Measurements from ENCODE around the gene HACL1. TPM values are rescaled to one million over a fixed set of nuclear protein-coding genes. Genes with fewer than 3 reads are reported as not detected.

Gene HACL1
- total RNA-seq, 1 donor from 2014 or later = 8.1 TPM

- Histone ChIP-seq H3K4me3 (no peak overlapping the region), H3K4me1 (peaks cover 59% of the 10 kb centered on the region), H3K9me3 (no peaks in the 10 kb centered on the region), H3K27ac (peak overlapping the region; percentile 88), H3K36me3 (no peaks in the 10 kb centered on the region), H3K27me3 (no peaks in the 10 kb centered on the region)
- no peak for DNase-seq (ENCODE audit: extremely low spot score in 2 of 2)
- no peak for TF ChIP-seq POLR2A (IDR thresholded peaks at IDR 0.05)
- no peak for TF ChIP-seq CTCF (IDR thresholded peaks at IDR 0.05)
- TF ChIP-seq POLR2AphosphoS5 (IDR thresholded peaks at IDR 0.05; ENCODE audit: insufficient read depth in 1 of 2, low read depth in 1 of 2) = no peak
- intact Hi-C loops (cut with DNase I) = loop anchor here (10.0 kb wide), 1 partner anchor 181 kb away; no protein-coding TSS in a partner anchor
These were observed 32.6 kb upstream of the HACL1 start for GRCh38 chr3:15633766-15634598.

DNA sequence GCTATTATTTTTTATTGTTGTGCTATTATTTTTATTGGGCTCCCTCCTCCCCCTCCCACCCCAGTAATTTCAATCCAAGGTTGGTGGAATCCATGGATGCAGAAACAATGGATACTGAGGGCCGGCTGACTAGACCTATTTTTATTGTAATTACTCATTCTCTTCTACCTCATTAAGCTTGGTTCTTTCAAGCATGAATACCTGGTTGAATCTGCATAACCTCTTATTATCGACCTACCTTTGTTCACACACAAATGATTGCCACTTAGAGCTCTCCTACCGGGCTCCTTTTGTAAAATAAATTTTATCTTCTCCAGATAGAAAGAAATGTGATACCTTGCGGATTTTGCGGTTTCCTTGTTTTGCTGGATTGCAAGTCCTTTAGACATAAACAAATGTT is 31.8 kb upstream of the HACL1 start:
- no peaks in the 10 kb centered on the region for H3K36me3 ChIP-seq
- no peak for DNase-seq (ENCODE audit: extremely low spot score in 2 of 2)
- peaks cover 59% of the 10 kb centered on the region for H3K4me1 ChIP-seq
- intact Hi-C loops (cut with DNase I) = loop anchor here (10.0 kb wide), 1 partner anchor 182 kb away; no protein-coding TSS in a partner anchor
- no peaks in the 10 kb centered on the region for H3K27me3 ChIP-seq
- no peaks in the 10 kb centered on the region for H3K9me3 ChIP-seq
- TF ChIP-seq POLR2A (IDR thresholded peaks at IDR 0.05) (no peak), CTCF (IDR thresholded peaks at IDR 0.05) (no peak), POLR2AphosphoS5 (IDR thresholded peaks at IDR 0.05; ENCODE audit: insufficient read depth in 1 of 2, low read depth in 1 of 2) (no peak)
- no peak overlapping the region for H3K4me3 ChIP-seq
- peak overlapping the region; percentile 88 for H3K27ac ChIP-seq

DNA sequence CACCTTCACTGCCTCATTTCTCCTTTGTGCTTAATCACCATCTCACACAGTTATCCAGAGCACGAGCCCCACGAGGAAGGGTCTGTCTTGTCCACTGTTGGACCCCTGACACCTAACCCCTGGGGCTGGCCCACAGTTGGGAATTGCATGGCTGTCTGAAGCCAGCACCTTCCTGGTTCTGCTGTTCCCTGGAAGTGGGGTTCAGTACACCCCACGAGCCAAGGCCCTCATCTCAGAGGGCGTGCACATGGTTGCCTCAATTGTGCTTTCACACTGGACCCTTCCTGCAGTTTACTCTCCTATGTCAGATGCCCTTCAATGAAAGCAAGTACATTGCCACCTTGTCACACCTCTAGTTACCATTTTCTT is 30.8 kb upstream of the HACL1 start:
- peaks cover 58% of the 10 kb centered on the region for H3K4me1 ChIP-seq

GRCh38 chr3:15631426-15632211 is 30.2 kb upstream of the HACL1 start:
- Histone ChIP-seq H3K36me3 (no peaks in the 10 kb centered on the region), H3K4me3 (no peak overlapping the region), H3K4me1 (peaks cover 53% of the 10 kb centered on the region), H3K27me3 (no peaks in the 10 kb centered on the region), H3K9me3 (no peaks in the 10 kb centered on the region), H3K27ac (peak overlapping the region; percentile 88)
- TF ChIP-seq CTCF (IDR thresholded peaks at IDR 0.05) = no peak
- DNase-seq (ENCODE audit: extremely low spot score in 2 of 2) = no peak
- intact Hi-C loops (cut with DNase I) = loop anchor here (10.0 kb wide), 1 partner anchor 183 kb away; no protein-coding TSS in a partner anchor

More for the DNA sequence above, 30.8 kb upstream of the HACL1 start:
- TF ChIP-seq POLR2AphosphoS5 (IDR thresholded peaks at IDR 0.05; ENCODE audit: insufficient read depth in 1 of 2, low read depth in 1 of 2) = no peak
- no peak for TF ChIP-seq POLR2A (IDR thresholded peaks at IDR 0.05)
- no peak for TF ChIP-seq CTCF (IDR thresholded peaks at IDR 0.05)
- Histone ChIP-seq H3K4me3 (no peak overlapping the region), H3K27ac (peak overlapping the region; percentile 88), H3K27me3 (no peaks in the 10 kb centered on the region), H3K9me3 (no peaks in the 10 kb centered on the region), H3K36me3 (no peaks in the 10 kb centered on the region)
- no peak for DNase-seq (ENCODE audit: extremely low spot score in 2 of 2)
- intact Hi-C loops (cut with DNase I) = loop anchor here (10.0 kb wide), 1 partner anchor 183 kb away; no protein-coding TSS in a partner anchor
